ENCODE measurements around the gene HRH4.

HRH4 gene

DNA sequence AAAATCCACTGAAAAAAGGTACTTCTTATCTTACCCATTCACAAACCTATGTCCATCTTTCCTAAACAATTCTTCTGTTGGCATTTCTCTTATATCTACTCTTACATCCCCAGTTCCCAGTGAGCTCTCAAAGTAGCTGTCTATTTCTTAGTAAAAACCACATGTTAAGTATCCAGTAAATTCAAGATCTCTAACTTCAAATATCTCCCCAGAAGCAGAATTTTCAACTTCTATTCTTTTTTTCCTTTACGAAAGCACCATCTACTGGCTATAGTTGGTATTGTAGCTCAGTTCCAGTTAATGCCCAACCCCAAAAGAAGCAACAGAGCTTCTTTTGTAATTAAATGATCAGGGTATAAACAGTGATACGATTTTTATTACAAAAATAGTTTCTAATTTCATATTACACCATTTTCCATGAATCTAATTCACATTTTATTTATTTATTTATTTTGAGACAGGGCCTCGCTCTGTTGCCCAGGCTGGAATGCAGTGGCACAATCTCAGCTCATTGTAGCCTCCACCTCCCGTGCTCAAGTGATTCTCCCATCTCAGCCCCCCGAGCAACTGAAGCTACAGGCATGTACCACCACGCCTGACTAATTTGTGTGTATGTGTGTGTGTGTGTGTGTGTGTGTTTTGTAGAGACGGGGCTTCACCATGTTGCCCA is 28.5 kb downstream of the HRH4 start:
- Histone ChIP-seq H3K4me1 (ENCODE audit: control insufficient read depth, insufficient read depth, low read length) (no peaks in the 10 kb centered on the region), H3K27me3 (ENCODE audit: control insufficient read depth, insufficient read depth, low read length) (no peaks in the 10 kb centered on the region), H3K9ac (ENCODE audit: low read depth, low read length) (no peak overlapping the region), H3K4me3 (ENCODE audit: low read depth, low read length) (no peak overlapping the region), H3K9me3 (ENCODE audit: control insufficient read depth, insufficient read depth, low read length) (no peaks in the 10 kb centered on the region), H3K27ac (ENCODE audit: low read depth, low read length) (no peak overlapping the region), H3K36me3 (ENCODE audit: control insufficient read depth, insufficient read depth, low read length) (no peaks in the 10 kb centered on the region)

DNA sequence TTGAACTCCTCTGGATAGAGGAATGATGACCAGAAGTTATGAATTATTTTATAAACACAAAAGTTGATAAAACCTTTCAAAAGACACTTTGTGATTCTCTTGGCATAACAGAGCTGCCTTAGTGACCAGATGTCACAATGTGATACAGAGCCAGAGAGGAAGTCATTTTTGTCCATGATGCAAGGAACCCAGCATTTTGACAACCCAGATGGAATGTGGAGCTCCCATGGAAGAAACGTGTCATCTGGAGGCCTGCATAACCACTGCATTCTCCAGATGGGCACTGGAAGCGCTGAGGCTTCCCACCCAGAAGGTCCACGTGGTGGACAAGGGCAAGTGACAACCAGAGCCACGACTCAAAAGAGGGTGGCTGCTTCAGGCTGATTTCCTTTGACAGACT is 30.1 kb downstream of the HRH4 start:
- H3K9ac ChIP-seq (ENCODE audit: low read depth, low read length): no peak overlapping the region
- H3K36me3 ChIP-seq (ENCODE audit: control insufficient read depth, insufficient read depth, low read length): no peaks in the 10 kb centered on the region
- no peak overlapping the region for H3K4me3 ChIP-seq (ENCODE audit: low read depth, low read length)

DNA sequence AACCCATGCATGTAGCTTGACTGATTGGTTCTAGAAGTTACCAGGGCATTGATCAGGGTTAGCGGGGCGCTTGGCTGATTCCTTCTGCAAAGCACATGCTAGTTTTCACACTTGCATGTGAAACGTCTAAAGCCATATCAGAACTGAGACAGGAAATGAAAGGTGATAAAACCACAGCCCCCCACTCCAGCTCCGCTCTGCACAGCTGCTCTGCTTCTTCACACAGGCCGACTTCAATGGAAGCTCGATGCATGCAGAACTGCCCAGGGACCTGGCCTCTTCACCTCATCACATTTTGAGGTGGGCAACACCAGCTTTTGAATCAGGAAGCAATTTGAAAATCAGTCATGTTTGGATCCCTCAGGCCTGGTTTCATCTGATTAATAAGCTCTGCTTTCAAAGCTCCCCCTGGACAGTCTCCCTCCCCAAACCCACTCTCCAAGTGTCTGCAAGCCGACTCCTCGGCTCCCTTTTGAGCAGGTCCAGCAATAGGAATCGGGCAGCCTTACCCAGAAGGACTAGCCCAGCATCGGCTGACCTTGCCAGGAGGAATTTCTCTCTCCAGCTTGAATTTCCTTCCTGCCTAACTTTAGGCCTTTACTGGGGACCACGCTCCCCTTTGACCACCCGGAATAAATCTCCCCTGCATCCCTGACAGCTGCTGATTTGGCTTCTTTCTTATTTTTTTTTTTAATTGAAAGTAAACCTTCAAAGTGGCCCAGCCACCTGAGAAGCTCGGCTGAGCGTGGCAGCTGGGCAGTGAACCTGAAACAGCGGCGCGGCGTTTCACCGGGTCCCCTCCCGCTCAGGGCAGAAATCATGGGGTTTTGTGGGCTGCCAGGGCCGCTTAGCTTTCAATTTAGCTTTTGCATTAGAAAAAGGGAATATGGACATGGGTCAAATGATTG is 31.7 kb downstream of the HRH4 start:
- no peak overlapping the region for H3K4me3 ChIP-seq (ENCODE audit: low read depth, low read length)
- no peaks in the 10 kb centered on the region for H3K36me3 ChIP-seq (ENCODE audit: control insufficient read depth, insufficient read depth, low read length)
- H3K9ac ChIP-seq (ENCODE audit: low read depth, low read length): no peak overlapping the region
- H3K27me3 ChIP-seq (ENCODE audit: control insufficient read depth, insufficient read depth, low read length): no peaks in the 10 kb centered on the region
- no peaks in the 10 kb centered on the region for H3K4me1 ChIP-seq (ENCODE audit: control insufficient read depth, insufficient read depth, low read length)
- no peaks in the 10 kb centered on the region for H3K9me3 ChIP-seq (ENCODE audit: control insufficient read depth, insufficient read depth, low read length)
- H3K27ac ChIP-seq (ENCODE audit: low read depth, low read length): no peak overlapping the region

More for the DNA sequence above, 30.1 kb downstream of the HRH4 start:
- Histone ChIP-seq H3K9me3 (ENCODE audit: control insufficient read depth, insufficient read depth, low read length) (no peaks in the 10 kb centered on the region), H3K27me3 (ENCODE audit: control insufficient read depth, insufficient read depth, low read length) (no peaks in the 10 kb centered on the region), H3K27ac (ENCODE audit: low read depth, low read length) (no peak overlapping the region), H3K4me1 (ENCODE audit: control insufficient read depth, insufficient read depth, low read length) (no peaks in the 10 kb centered on the region)

DNA sequence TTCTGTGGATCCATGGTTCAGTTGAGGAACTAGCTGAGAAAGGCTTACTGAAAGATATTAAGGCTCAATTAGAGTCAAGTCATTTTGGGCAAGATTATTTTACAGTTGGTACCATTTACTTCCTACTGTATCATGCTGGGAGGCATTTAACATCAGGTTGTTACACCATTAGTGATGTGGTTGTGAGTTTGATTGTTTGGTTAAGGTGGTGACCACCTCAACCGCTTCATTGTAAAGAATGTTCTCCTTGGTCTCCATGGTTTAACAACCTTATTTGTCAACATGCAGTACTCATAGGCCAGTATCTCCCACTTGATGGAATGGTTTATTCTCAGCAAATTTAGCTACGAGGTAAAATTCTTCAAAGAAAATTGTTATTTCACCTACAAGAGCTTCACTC is 34.1 kb downstream of the HRH4 start:
- no peak overlapping the region for H3K4me3 ChIP-seq (ENCODE audit: low read depth, low read length)
- H3K9ac ChIP-seq (ENCODE audit: low read depth, low read length): no peak overlapping the region
- no peaks in the 10 kb centered on the region for H3K27me3 ChIP-seq (ENCODE audit: control insufficient read depth, insufficient read depth, low read length)
- no peaks in the 10 kb centered on the region for H3K36me3 ChIP-seq (ENCODE audit: control insufficient read depth, insufficient read depth, low read length)
- H3K27ac ChIP-seq (ENCODE audit: low read depth, low read length): no peak overlapping the region
- no peaks in the 10 kb centered on the region for H3K9me3 ChIP-seq (ENCODE audit: control insufficient read depth, insufficient read depth, low read length)
- no peaks in the 10 kb centered on the region for H3K4me1 ChIP-seq (ENCODE audit: control insufficient read depth, insufficient read depth, low read length)

DNA sequence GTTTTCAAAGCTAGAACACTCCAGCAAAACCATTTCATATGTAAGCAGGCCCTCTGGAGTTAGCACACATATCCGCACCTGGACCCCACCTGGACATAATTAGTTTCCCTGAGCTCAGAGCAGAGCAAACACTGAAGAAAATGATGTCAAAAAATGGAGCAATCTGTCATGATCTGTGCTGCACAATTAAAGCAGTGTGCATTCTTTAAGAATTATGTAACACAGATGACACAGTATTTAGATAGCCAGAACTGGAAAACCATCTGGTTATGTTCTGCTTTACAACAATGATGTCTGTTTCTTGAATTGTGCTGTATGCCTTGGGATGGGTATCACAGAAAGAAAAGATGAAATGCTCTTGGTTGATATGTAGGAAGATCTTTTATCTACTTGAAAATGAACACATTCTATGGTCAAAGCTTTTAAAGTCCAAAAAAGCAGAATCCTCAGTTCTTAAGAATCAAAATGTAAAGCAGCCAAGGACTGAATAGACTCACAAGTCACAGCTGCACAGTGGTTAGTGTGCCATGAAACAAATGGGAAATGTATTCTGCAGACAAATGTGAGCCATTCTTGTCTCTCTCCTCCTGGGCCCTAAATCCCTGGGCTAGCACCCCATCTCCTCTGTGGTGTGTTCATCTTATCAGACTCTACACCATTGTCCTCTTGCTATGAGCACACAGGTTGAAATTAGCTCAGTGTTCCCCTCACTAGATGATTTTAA is 36.8 kb downstream of the HRH4 start:
- no peaks in the 10 kb centered on the region for H3K36me3 ChIP-seq (ENCODE audit: control insufficient read depth, insufficient read depth, low read length)
- H3K4me3 ChIP-seq (ENCODE audit: low read depth, low read length): no peak overlapping the region
- no peak overlapping the region for H3K27ac ChIP-seq (ENCODE audit: low read depth, low read length)
- H3K27me3 ChIP-seq (ENCODE audit: control insufficient read depth, insufficient read depth, low read length): no peaks in the 10 kb centered on the region
- no peaks in the 10 kb centered on the region for H3K4me1 ChIP-seq (ENCODE audit: control insufficient read depth, insufficient read depth, low read length)
- H3K9ac ChIP-seq (ENCODE audit: low read depth, low read length): no peak overlapping the region
- H3K9me3 ChIP-seq (ENCODE audit: control insufficient read depth, insufficient read depth, low read length): no peaks in the 10 kb centered on the region

DNA sequence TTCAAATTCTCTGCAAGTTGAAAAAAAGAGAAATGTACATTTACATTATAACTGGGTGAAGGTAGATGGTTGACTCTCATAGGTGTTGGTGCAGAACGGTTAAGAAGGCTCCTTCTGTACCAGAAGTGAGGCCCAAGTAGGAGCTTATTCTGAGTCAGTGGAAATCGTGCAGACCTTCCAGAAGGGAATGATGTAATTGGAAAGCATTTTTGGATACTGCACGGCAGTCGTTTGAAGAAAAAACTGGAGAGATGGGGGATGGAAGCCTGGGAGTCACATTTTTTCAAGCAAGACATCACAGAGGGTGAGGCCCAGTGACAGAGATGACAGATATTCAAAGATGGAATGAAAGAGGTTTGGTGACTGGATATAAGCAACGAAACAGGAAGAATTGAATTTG is 39.4 kb downstream of the HRH4 start:
- Histone ChIP-seq H3K36me3 (ENCODE audit: control insufficient read depth, insufficient read depth, low read length) (no peaks in the 10 kb centered on the region), H3K27ac (ENCODE audit: low read depth, low read length) (no peak overlapping the region), H3K4me3 (ENCODE audit: low read depth, low read length) (no peak overlapping the region), H3K27me3 (ENCODE audit: control insufficient read depth, insufficient read depth, low read length) (no peaks in the 10 kb centered on the region), H3K4me1 (ENCODE audit: control insufficient read depth, insufficient read depth, low read length) (no peaks in the 10 kb centered on the region), H3K9ac (ENCODE audit: low read depth, low read length) (no peak overlapping the region), H3K9me3 (ENCODE audit: control insufficient read depth, insufficient read depth, low read length) (no peaks in the 10 kb centered on the region)

DNA sequence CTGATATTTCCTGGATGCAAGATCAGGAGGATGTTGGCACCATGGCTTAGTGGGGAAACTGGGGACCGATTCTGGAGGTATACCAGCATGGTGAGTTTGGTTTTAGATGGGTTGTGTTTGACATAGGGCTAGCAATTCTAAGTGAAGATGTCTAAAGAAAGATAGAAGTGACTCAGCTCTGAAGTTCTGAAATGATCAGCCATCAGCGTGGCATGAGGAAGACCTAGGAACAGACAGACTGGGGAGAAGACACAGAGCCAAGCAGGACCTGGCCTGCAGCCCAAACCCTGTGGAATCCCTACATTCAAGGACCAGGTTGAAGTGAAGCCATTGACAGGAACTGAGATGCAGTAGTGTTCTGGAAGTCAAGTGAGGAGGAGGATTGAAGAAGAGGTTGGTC is 39.8 kb downstream of the HRH4 start:
- no peak overlapping the region for H3K27ac ChIP-seq (ENCODE audit: low read depth, low read length)
- H3K36me3 ChIP-seq (ENCODE audit: control insufficient read depth, insufficient read depth, low read length): no peaks in the 10 kb centered on the region
- H3K4me3 ChIP-seq (ENCODE audit: low read depth, low read length): no peak overlapping the region
- H3K9ac ChIP-seq (ENCODE audit: low read depth, low read length): no peak overlapping the region
- no peaks in the 10 kb centered on the region for H3K9me3 ChIP-seq (ENCODE audit: control insufficient read depth, insufficient read depth, low read length)
- H3K27me3 ChIP-seq (ENCODE audit: control insufficient read depth, insufficient read depth, low read length): no peaks in the 10 kb centered on the region
- H3K4me1 ChIP-seq (ENCODE audit: control insufficient read depth, insufficient read depth, low read length): no peaks in the 10 kb centered on the region

DNA sequence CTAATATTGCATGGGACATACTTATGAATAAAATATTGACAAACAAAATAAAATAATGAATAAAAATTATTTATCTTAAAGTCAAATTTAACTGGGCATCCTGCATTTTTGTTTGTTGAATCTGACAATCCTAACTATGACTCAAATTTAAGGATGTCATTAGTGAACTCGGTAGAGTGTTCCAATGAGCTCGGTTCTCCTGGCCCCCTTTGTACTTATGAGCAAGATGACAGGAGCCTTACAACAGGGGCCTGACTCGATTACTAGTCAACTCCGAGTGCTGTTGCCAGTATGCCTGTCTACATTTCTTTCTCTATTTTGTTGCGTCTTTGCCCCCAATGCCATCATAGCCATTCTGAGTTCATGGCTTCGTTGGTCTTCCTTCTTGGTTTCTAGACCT is 40.3 kb downstream of the HRH4 start:
- Histone ChIP-seq H3K9ac (ENCODE audit: low read depth, low read length) (no peak overlapping the region), H3K27ac (ENCODE audit: low read depth, low read length) (no peak overlapping the region), H3K4me3 (ENCODE audit: low read depth, low read length) (no peak overlapping the region), H3K9me3 (ENCODE audit: control insufficient read depth, insufficient read depth, low read length) (no peaks in the 10 kb centered on the region), H3K27me3 (ENCODE audit: control insufficient read depth, insufficient read depth, low read length) (no peaks in the 10 kb centered on the region), H3K36me3 (ENCODE audit: control insufficient read depth, insufficient read depth, low read length) (no peaks in the 10 kb centered on the region), H3K4me1 (ENCODE audit: control insufficient read depth, insufficient read depth, low read length) (no peaks in the 10 kb centered on the region)

DNA sequence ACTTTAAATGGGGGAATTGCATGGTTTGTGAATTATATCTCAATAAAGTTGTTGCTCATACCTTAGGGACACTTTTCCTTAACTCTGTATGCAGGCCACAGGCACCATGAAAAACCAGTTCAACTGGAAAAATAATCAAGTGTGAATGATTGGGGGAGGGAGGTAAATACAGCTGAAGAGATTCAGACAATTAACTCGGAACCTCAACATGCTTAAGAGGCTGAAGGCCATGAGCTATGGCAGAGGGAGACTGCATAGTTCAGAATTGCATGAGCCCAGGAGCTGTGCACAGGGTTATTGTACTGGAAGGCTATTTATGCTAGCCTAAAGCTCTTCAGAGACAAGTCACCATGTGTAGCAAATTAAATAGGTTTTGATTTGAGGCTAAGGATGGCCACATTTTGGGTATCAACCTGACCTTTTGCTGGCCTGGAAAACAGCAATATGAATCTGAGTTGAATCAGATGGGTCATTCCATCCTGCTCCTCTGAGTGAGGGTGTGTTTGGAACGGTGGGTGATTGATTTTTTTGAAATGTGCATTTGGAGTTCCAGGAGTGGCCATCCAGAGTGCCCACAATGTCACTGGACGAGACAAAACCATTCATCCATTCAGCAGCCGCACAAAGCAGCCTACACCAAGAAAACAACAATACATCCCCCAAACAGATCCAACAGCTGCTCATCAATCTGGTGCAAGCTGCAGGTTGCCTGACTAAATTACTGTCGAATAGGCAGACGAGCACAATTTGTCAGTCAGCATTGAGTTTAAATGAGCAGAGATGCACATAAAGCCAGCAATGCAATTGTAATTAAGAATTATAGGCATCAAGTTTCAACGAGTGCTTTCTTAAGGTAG is 42.5 kb downstream of the HRH4 start:
- no peaks in the 10 kb centered on the region for H3K27me3 ChIP-seq (ENCODE audit: control insufficient read depth, insufficient read depth, low read length)
- H3K9ac ChIP-seq (ENCODE audit: low read depth, low read length): no peak overlapping the region
- H3K4me3 ChIP-seq (ENCODE audit: low read depth, low read length): no peak overlapping the region
- H3K27ac ChIP-seq (ENCODE audit: low read depth, low read length): no peak overlapping the region
- H3K9me3 ChIP-seq (ENCODE audit: control insufficient read depth, insufficient read depth, low read length): no peaks in the 10 kb centered on the region
- H3K4me1 ChIP-seq (ENCODE audit: control insufficient read depth, insufficient read depth, low read length): no peaks in the 10 kb centered on the region
- H3K36me3 ChIP-seq (ENCODE audit: control insufficient read depth, insufficient read depth, low read length): no peaks in the 10 kb centered on the region

DNA sequence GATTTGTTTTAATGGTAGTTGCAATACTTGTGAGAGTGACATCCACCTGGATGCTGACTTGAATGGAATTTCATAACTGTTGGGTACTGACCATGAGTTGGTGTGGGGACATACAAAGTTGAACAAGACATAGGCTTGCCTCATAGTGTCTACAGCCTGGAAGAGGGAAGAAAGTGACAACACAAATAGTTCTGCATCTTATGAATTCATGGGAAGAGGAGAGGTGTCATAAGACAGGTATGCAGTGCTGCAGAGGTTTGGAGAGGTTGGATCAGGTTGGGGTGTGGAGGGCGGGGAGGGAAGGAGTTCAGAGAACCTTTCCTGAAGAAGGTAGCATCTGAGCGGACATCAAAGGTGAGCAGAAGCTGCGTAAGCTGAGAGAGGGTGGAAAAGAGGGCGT is 44.0 kb downstream of the HRH4 start:
- Histone ChIP-seq H3K9me3 (ENCODE audit: control insufficient read depth, insufficient read depth, low read length) (no peaks in the 10 kb centered on the region), H3K9ac (ENCODE audit: low read depth, low read length) (no peak overlapping the region), H3K4me1 (ENCODE audit: control insufficient read depth, insufficient read depth, low read length) (no peaks in the 10 kb centered on the region), H3K36me3 (ENCODE audit: control insufficient read depth, insufficient read depth, low read length) (no peaks in the 10 kb centered on the region), H3K4me3 (ENCODE audit: low read depth, low read length) (no peak overlapping the region), H3K27me3 (ENCODE audit: control insufficient read depth, insufficient read depth, low read length) (no peaks in the 10 kb centered on the region), H3K27ac (ENCODE audit: low read depth, low read length) (no peak overlapping the region)

Measured in HUES48 (cell line).